ENCODE results near the gene AIDA.
"Not testable (repeated sequence)": the region's sequence is repeated elsewhere in the genome, so short reads cannot be mapped to it uniquely, and the experiment has no call there.

The AIDA gene

GRCh38 chr1:222712253-222713090 is at the start of gene AIDA, which contains the start of gene BROX:
Gene AIDA, minus strand, starts transcription at chr1:222712491. Its CDS starts 174 bp downstream, at chr1:222712317.
Gene BROX, plus strand, starts transcription at chr1:222712564. Its CDS starts 3,136 bp downstream, at chr1:222715700.
- DNase-seq (ENCODE audit: low read depth), result peak; percentile 71

GRCh38 chr1:222761083-222761482 is 48.8 kb upstream of the AIDA start:
- no peak for DNase-seq (ENCODE audit: low read depth)

GRCh38 chr1:222759451-222760035 is 47.3 kb upstream of the AIDA start:
- DNase-seq (ENCODE audit: low read depth), result no peak

- DNase-seq (ENCODE audit: low read depth), result peak; percentile 64
Observed at GRCh38 chr1:222757646-222758268, 45.5 kb upstream of the AIDA start.

GRCh38 chr1:222754366-222755139 is 42.3 kb upstream of the AIDA start:
- DNase-seq (ENCODE audit: low read depth), result peak; percentile 93

- DNase-seq (ENCODE audit: low read depth), result no peak
Observed at GRCh38 chr1:222751255-222751654, 39.0 kb upstream of the AIDA start.

GRCh38 chr1:222750651-222751050 is 38.4 kb upstream of the AIDA start:
- DNase-seq (ENCODE audit: low read depth), result no peak

GRCh38 chr1:222749927-222750326 is 37.6 kb upstream of the AIDA start:
- no peak for DNase-seq (ENCODE audit: low read depth)

GRCh38 chr1:222741630-222742457 is 29.6 kb upstream of the AIDA start:
- DNase-seq (ENCODE audit: low read depth), result not testable (repeated sequence)

- no peak for DNase-seq (ENCODE audit: low read depth)
Observed at GRCh38 chr1:222739929-222740328, 27.6 kb upstream of the AIDA start.

GRCh38 chr1:222739465-222739864 is 27.2 kb upstream of the AIDA start:
- no peak for DNase-seq (ENCODE audit: low read depth)

- DNase-seq (ENCODE audit: low read depth), result no peak
Observed at GRCh38 chr1:222736972-222737371, 24.7 kb upstream of the AIDA start, which contains the start of gene FAM177B. Gene FAM177B, plus strand, starts transcription at chr1:222737202. Its CDS starts 9,344 bp downstream, at chr1:222746546.

- no peak for DNase-seq (ENCODE audit: low read depth)
Observed at GRCh38 chr1:222736470-222736869, 24.2 kb upstream of the AIDA start.

GRCh38 chr1:222734740-222735139 is 22.4 kb upstream of the AIDA start:
- no peak for DNase-seq (ENCODE audit: low read depth)

GRCh38 chr1:222732216-222733159 is 20.2 kb upstream of the AIDA start:
- DNase-seq (ENCODE audit: low read depth), result no peak

- no peak for DNase-seq (ENCODE audit: low read depth)
Observed at GRCh38 chr1:222730866-222731265, 18.6 kb upstream of the AIDA start.

GRCh38 chr1:222728746-222729145 is 16.5 kb upstream of the AIDA start:
- no peak for DNase-seq (ENCODE audit: low read depth)

GRCh38 chr1:222716393-222716792 is 4.1 kb upstream of the AIDA start:
- DNase-seq (ENCODE audit: low read depth), result no peak

GRCh38 chr1:222713091-222713961 is 1.0 kb upstream of the AIDA start:
- DNase-seq (ENCODE audit: low read depth), result peak; percentile 95
